Activated T-helper 17 cell treated with anti-CD3 and anti-CD28 coated beads, Interleukin-2, amount 50 U/mL, for 72 hours (primary cell): ENCODE data around the gene CRLF1. TPM values are rescaled to one million over a fixed set of nuclear protein-coding genes. Genes with fewer than 3 reads are reported as not detected.

Source experiments
- ATAC-seq: fragments of 150-1000 bp; cut with Tn5 transposase; replicated peaks from 2 replicates; pipeline ENCODE4 v1.10.0; 2021; ENCODE audit warnings: mild to moderate bottlenecking, moderate library complexity
- H3K27ac Mint-ChIP-seq: one replicate; pipeline ENCODE4 v1.8.0; 2022; ENCODE audit warnings: mixed read lengths
- H3K27me3 Mint-ChIP-seq: one replicate; pipeline ENCODE4 v1.8.0; 2022; ENCODE audit warnings: mixed read lengths
- H3K36me3 Mint-ChIP-seq: one replicate; pipeline ENCODE4 v1.8.0; 2022; ENCODE audit warnings: low read depth, mild to moderate bottlenecking, mixed read lengths
- H3K4me1 Mint-ChIP-seq: one replicate; pipeline ENCODE4 v1.8.0; 2022; ENCODE audit warnings: mixed read lengths
- H3K4me3 Mint-ChIP-seq: one replicate; pipeline ENCODE4 v1.8.0; 2022; ENCODE audit warnings: mild to moderate bottlenecking, mixed read lengths
- H3K9me3 Mint-ChIP-seq: one replicate; pipeline ENCODE4 v1.8.0; 2022; ENCODE audit warnings: mixed read lengths
- total RNA-seq, 2 donors: library from RNA; stranded (reverse); gene quantifications; one replicate each; pipeline ENCODE4 v1.2.3, GENCODE V29; 2022

CRLF1 gene
- total RNA-seq, 2 donors from 2014 or later, result not detected

GRCh38 chr19:18618236-18618635 is 11.6 kb upstream of the CRLF1 start:
- H3K27ac Mint-ChIP-seq, result no peak overlapping the region
- H3K4me3 Mint-ChIP-seq, result no peak overlapping the region
- peaks cover 25% of the 10 kb centered on the region for H3K27me3 Mint-ChIP-seq
- no peaks in the 10 kb centered on the region for H3K4me1 Mint-ChIP-seq
- no peaks in the 10 kb centered on the region for H3K9me3 Mint-ChIP-seq
- no peak for ATAC-seq
- no peaks in the 10 kb centered on the region for H3K36me3 Mint-ChIP-seq

GRCh38 chr19:18617562-18617961 is 11.0 kb upstream of the CRLF1 start:
- H3K4me1 Mint-ChIP-seq, result no peaks in the 10 kb centered on the region
- H3K4me3 Mint-ChIP-seq, result no peak overlapping the region
- peaks cover 27% of the 10 kb centered on the region for H3K27me3 Mint-ChIP-seq
- H3K9me3 Mint-ChIP-seq, result no peaks in the 10 kb centered on the region
- no peak overlapping the region for H3K27ac Mint-ChIP-seq
- ATAC-seq, result no peak
- no peaks in the 10 kb centered on the region for H3K36me3 Mint-ChIP-seq

- peaks cover 3% of the 10 kb centered on the region for H3K4me1 Mint-ChIP-seq
- H3K4me3 Mint-ChIP-seq, result no peak overlapping the region
- H3K9me3 Mint-ChIP-seq, result no peaks in the 10 kb centered on the region
- peaks cover 36% of the 10 kb centered on the region for H3K27me3 Mint-ChIP-seq
- ATAC-seq, result no peak
- no peak overlapping the region for H3K27ac Mint-ChIP-seq
- H3K36me3 Mint-ChIP-seq, result no peaks in the 10 kb centered on the region
Measured at GRCh38 chr19:18616023-18616422, 9.4 kb upstream of the CRLF1 start.

GRCh38 chr19:18613589-18614234 is 7.1 kb upstream of the CRLF1 start:
- peak overlapping the region; percentile 45 for H3K4me3 Mint-ChIP-seq
- H3K36me3 Mint-ChIP-seq, result no peaks in the 10 kb centered on the region
- H3K4me1 Mint-ChIP-seq, result peaks cover 5% of the 10 kb centered on the region
- H3K27me3 Mint-ChIP-seq, result peaks cover 47% of the 10 kb centered on the region
- no peak for ATAC-seq
- H3K9me3 Mint-ChIP-seq, result no peaks in the 10 kb centered on the region
- no peak overlapping the region for H3K27ac Mint-ChIP-seq

- Mint-ChIP-seq H3K4me1 (peaks cover 5% of the 10 kb centered on the region), H3K4me3 (peak within 1 kb of the TSS; percentile 61), H3K36me3 (no peaks in the 10 kb centered on the region), H3K27me3 (peaks cover 51% of the 10 kb centered on the region), H3K9me3 (no peaks in the 10 kb centered on the region), H3K27ac (no peak within 1 kb of the TSS)
- peak; percentile 60 for ATAC-seq
Measured at GRCh38 chr19:18612772-18613588, 6.4 kb upstream of the CRLF1 start, which contains the start of gene TMEM59L. TSS of gene TMEM59L (plus strand) at chr19:18612870. CDS start at chr19:18612959, 89 bp downstream.

- Mint-ChIP-seq H3K9me3 (no peaks in the 10 kb centered on the region), H3K4me1 (peaks cover 5% of the 10 kb centered on the region), H3K27ac (no peak overlapping the region), H3K27me3 (peaks cover 51% of the 10 kb centered on the region), H3K4me3 (peak overlapping the region; percentile 61), H3K36me3 (no peaks in the 10 kb centered on the region)
- peak; percentile 2 for ATAC-seq
Measured at GRCh38 chr19:18612051-18612771, 5.6 kb upstream of the CRLF1 start.

GRCh38 chr19:18611327-18612050 is 4.9 kb upstream of the CRLF1 start:
- peak overlapping the region; percentile 61 for H3K4me3 Mint-ChIP-seq
- peaks cover 5% of the 10 kb centered on the region for H3K4me1 Mint-ChIP-seq
- H3K27me3 Mint-ChIP-seq, result peaks cover 51% of the 10 kb centered on the region
- H3K27ac Mint-ChIP-seq, result no peak overlapping the region
- ATAC-seq, result no peak
- no peaks in the 10 kb centered on the region for H3K36me3 Mint-ChIP-seq
- H3K9me3 Mint-ChIP-seq, result no peaks in the 10 kb centered on the region

- Mint-ChIP-seq H3K4me3 (peak overlapping the region; percentile 31), H3K27ac (no peak overlapping the region), H3K27me3 (peaks cover 51% of the 10 kb centered on the region), H3K4me1 (peaks cover 5% of the 10 kb centered on the region), H3K9me3 (no peaks in the 10 kb centered on the region), H3K36me3 (no peaks in the 10 kb centered on the region)
- no peak for ATAC-seq
Measured at GRCh38 chr19:18610556-18611326, 4.1 kb upstream of the CRLF1 start.

GRCh38 chr19:18610245-18610555 is 3.6 kb upstream of the CRLF1 start:
- H3K36me3 Mint-ChIP-seq, result no peaks in the 10 kb centered on the region
- no peaks in the 10 kb centered on the region for H3K9me3 Mint-ChIP-seq
- H3K27ac Mint-ChIP-seq, result no peak overlapping the region
- H3K4me3 Mint-ChIP-seq, result no peak overlapping the region
- H3K27me3 Mint-ChIP-seq, result peaks cover 53% of the 10 kb centered on the region
- ATAC-seq, result no peak
- peaks cover 8% of the 10 kb centered on the region for H3K4me1 Mint-ChIP-seq

GRCh38 chr19:18609717-18610051 is 3.1 kb upstream of the CRLF1 start:
- Mint-ChIP-seq H3K27me3 (peaks cover 55% of the 10 kb centered on the region), H3K36me3 (no peaks in the 10 kb centered on the region), H3K27ac (no peak overlapping the region), H3K4me1 (peaks cover 9% of the 10 kb centered on the region), H3K9me3 (no peaks in the 10 kb centered on the region), H3K4me3 (no peak overlapping the region)
- ATAC-seq, result no peak

- Mint-ChIP-seq H3K36me3 (no peaks in the 10 kb centered on the region), H3K4me3 (no peak overlapping the region), H3K9me3 (no peaks in the 10 kb centered on the region), H3K4me1 (peaks cover 9% of the 10 kb centered on the region), H3K27me3 (peaks cover 49% of the 10 kb centered on the region), H3K27ac (no peak overlapping the region)
- no peak for ATAC-seq
Measured at GRCh38 chr19:18608805-18609716, 2.5 kb upstream of the CRLF1 start.

- Mint-ChIP-seq H3K27ac (no peak overlapping the region), H3K4me3 (no peak overlapping the region), H3K4me1 (peaks cover 10% of the 10 kb centered on the region), H3K9me3 (no peaks in the 10 kb centered on the region), H3K27me3 (peaks cover 45% of the 10 kb centered on the region), H3K36me3 (no peaks in the 10 kb centered on the region)
- no peak for ATAC-seq
Measured at GRCh38 chr19:18608102-18608804, 1.7 kb upstream of the CRLF1 start.
